Hepatocyte (in vitro differentiated cells): Measurements from ENCODE around the gene SSRP1. TPM values are rescaled to one million over a fixed set of nuclear protein-coding genes. Genes with fewer than 3 reads are reported as not detected.

Experiments
- DNase-seq: peaks from one replicate; pipeline ENCODE4 v3.0.0-alpha.2; 2016; ENCODE audit warnings: low spot score
- H2AFZ ChIP-seq: fragments of 200-600 bp; sonication (generic); 2 replicates; pipeline ENCODE4 v1.6.0; 2016; ENCODE audit warnings: antibody characterized with exemption, mild to moderate bottlenecking
- H3K27ac ChIP-seq: fragments of 200-600 bp; sonication (generic); 2 replicates; pipeline ENCODE4 v1.5.1; 2016; ENCODE audit warnings: mild to moderate bottlenecking
- H3K27me3 ChIP-seq: fragments of 200-600 bp; sonication (generic); 2 replicates; pipeline ENCODE4 v1.6.1; 2016
- H3K36me3 ChIP-seq: fragments of 200-600 bp; sonication (generic); replicated peaks from 2 replicates; pipeline ENCODE4 v1.5.1; 2016; ENCODE audit warnings: low read depth; ENCODE audit not compliant: insufficient read depth
- H3K4me1 ChIP-seq: fragments of 200-600 bp; sonication (generic); 2 replicates; pipeline ENCODE4 v1.5.1; 2016; ENCODE audit warnings: mild to moderate bottlenecking, moderate library complexity; ENCODE audit not compliant: insufficient read depth
- H3K4me2 ChIP-seq: fragments of 200-600 bp; sonication (generic); 2 replicates; pipeline ENCODE4 v1.6.0; 2016
- H3K4me3 ChIP-seq: fragments of 200-600 bp; sonication (generic); 2 replicates; pipeline ENCODE4 v1.5.1; 2016; ENCODE audit warnings: mild to moderate bottlenecking
- H3K79me2 ChIP-seq: fragments of 200-600 bp; sonication (generic); 2 replicates; pipeline ENCODE4 v1.6.0; 2017; ENCODE audit warnings: mild to moderate bottlenecking
- H3K9me2 ChIP-seq: fragments of 200-600 bp; sonication (generic); replicated peaks from 2 replicates; pipeline ENCODE4 v1.6.0; 2017; ENCODE audit warnings: mild to moderate bottlenecking; ENCODE audit not compliant: insufficient read depth
- H3K9me3 ChIP-seq: fragments of 200-600 bp; sonication (generic); 2 replicates; pipeline ENCODE4 v1.5.1; 2016; ENCODE audit warnings: low read depth, mild to moderate bottlenecking
- H4K20me1 ChIP-seq: fragments of 200-600 bp; sonication (generic); 2 replicates; pipeline ENCODE4 v1.6.0; 2016; ENCODE audit warnings: mild to moderate bottlenecking; ENCODE audit not compliant: insufficient read depth, poor library complexity, severe bottlenecking
- EZH2 ChIP-seq: fragments of 200-600 bp; sonication (generic); IDR thresholded peaks from 2 replicates; pipeline ENCODE4 v1.6.1; 2016; ENCODE audit warnings: antibody characterized with exemption, mild to moderate bottlenecking, borderline replicate concordance
- EZH2phosphoT487 ChIP-seq: fragments of 200-600 bp; sonication (generic); IDR thresholded peaks from one replicate; pipeline ENCODE4 v1.6.1; 2018; ENCODE audit warnings: antibody characterized with exemption, mild to moderate bottlenecking, low read depth, moderate library complexity; ENCODE audit not compliant: unreplicated experiment, severe bottlenecking
- WGBS: methylation state at CpG from one replicate; pipeline ENCODE4 v1.1.6; 2016; ENCODE audit warnings: low lambda C conversion rate; ENCODE audit errors: missing lambda C conversion rate; 5-methylcytosine and 5-hydroxymethylcytosine counted together
- polyA plus RNA-seq: library from polyadenylated mRNA; unstranded; fragments of >200 nt; fragmentation: Nextera tagmentation; extraction: Ambion mirVana; gene quantifications from 2 replicates; pipeline ENCODE4 v1.2.1, GENCODE V29; 2016
- total RNA-seq: library from RNA; depleted of rRNA; stranded (reverse); fragments of >200 nt; gene quantifications from 2 replicates; pipeline ENCODE4 v1.2.3, GENCODE V29; 2014
- TF ChIP-seq, protein P1 (sequence below): fragments of 200-600 bp; sonication (generic); IDR thresholded peaks from 2 replicates; pipeline ENCODE4 v1.5.1; 2016; ENCODE audit warnings: antibody characterized with exemption, mild to moderate bottlenecking; ENCODE audit not compliant: poor library complexity

SSRP1 gene
- total and polyA plus RNA-seq, 2 experiments from 2014 or later: 34.0 to 64.6 TPM

DNA sequence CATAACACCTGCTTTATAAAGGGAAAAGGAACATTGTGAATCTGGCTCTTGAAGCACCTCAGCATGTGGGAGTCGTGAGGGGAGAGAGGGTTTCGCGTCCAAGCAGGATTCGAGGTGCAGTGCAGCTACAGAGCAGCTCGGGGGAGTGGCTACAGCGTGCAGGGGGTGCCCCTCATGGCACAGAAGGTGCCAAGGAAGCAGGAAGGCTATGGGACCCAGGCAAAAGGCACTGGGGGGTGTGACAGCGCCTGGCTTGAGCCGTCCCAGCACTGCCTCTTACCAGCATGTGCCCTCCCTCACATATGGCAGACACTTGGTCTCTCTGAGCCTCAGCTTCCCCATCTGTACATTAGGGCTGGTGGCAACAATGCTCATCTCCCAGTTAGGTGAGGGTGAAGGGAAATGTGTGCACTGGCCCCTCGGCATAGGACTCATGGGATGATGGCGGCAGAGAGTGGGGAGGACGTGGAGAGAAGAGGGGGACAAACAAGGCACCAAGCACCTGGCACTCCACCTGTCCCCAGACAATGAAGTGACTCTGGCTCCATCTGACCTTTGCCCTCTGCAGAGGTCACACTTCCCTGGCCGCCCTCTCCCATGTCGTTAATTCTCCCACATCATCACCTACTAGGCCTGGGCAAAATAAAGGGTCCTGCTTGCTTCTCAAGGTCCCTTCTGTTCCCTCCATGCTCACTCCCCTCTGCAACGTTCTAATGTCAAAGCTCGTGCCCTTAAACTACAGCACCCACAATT lies 21.3 kb downstream of the SSRP1 start:
- Histone ChIP-seq H3K27ac (no peak overlapping the region), H3K36me3 (peaks cover 4% of the 10 kb centered on the region), H4K20me1 (peaks cover 27% of the 10 kb centered on the region)

GRCh38 chr11:57313788-57314135 lies 21.9 kb downstream of the SSRP1 start:
- WGBS: 84% methylated on average over 8 of the region's 8 CpGs
- DNase-seq: no peak
- H3K27me3 ChIP-seq: no peaks in the 10 kb centered on the region
- H3K4me2 ChIP-seq: no peak overlapping the region
- no peak overlapping the region for H3K4me3 ChIP-seq
- peaks cover 26% of the 10 kb centered on the region for H4K20me1 ChIP-seq
- peak overlapping the region; percentile 89 for H3K27ac ChIP-seq
- no peaks in the 10 kb centered on the region for H3K9me2 ChIP-seq
- no peaks in the 10 kb centered on the region for H3K9me3 ChIP-seq
- no peak for TF ChIP-seq EZH2phosphoT487
- TF ChIP-seq, protein P1, sequence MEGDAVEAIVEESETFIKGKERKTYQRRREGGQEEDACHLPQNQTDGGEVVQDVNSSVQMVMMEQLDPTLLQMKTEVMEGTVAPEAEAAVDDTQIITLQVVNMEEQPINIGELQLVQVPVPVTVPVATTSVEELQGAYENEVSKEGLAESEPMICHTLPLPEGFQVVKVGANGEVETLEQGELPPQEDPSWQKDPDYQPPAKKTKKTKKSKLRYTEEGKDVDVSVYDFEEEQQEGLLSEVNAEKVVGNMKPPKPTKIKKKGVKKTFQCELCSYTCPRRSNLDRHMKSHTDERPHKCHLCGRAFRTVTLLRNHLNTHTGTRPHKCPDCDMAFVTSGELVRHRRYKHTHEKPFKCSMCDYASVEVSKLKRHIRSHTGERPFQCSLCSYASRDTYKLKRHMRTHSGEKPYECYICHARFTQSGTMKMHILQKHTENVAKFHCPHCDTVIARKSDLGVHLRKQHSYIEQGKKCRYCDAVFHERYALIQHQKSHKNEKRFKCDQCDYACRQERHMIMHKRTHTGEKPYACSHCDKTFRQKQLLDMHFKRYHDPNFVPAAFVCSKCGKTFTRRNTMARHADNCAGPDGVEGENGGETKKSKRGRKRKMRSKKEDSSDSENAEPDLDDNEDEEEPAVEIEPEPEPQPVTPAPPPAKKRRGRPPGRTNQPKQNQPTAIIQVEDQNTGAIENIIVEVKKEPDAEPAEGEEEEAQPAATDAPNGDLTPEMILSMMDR: no peak
- TF ChIP-seq EZH2: no peak
- H3K4me1 ChIP-seq: peaks cover 28% of the 10 kb centered on the region
- H3K36me3 ChIP-seq: peaks cover 4% of the 10 kb centered on the region
- H2AFZ ChIP-seq: no peak overlapping the region
- H3K79me2 ChIP-seq: peaks cover 53% of the 10 kb centered on the region

More for the DNA sequence above, 21.3 kb downstream of the SSRP1 start:
- H3K79me2 ChIP-seq: peaks cover 52% of the 10 kb centered on the region
- 92% methylated on average over 15 of the region's 15 CpGs for WGBS
- H3K9me2 ChIP-seq: no peaks in the 10 kb centered on the region
- no peaks in the 10 kb centered on the region for H3K9me3 ChIP-seq
- no peak overlapping the region for H3K4me3 ChIP-seq
- H3K4me1 ChIP-seq: peaks cover 28% of the 10 kb centered on the region
- TF ChIP-seq, protein P1: no peak
- TF ChIP-seq EZH2: no peak
- no peak for TF ChIP-seq EZH2phosphoT487
- H2AFZ ChIP-seq: no peak overlapping the region
- DNase-seq: no peak
- no peaks in the 10 kb centered on the region for H3K27me3 ChIP-seq
- no peak overlapping the region for H3K4me2 ChIP-seq

GRCh38 chr11:57313071-57313787 lies 22.5 kb downstream of the SSRP1 start:
- Histone ChIP-seq H4K20me1 (peaks cover 21% of the 10 kb centered on the region), H3K79me2 (peaks cover 53% of the 10 kb centered on the region), H3K9me2 (no peaks in the 10 kb centered on the region), H3K4me2 (no peak overlapping the region), H3K27me3 (no peaks in the 10 kb centered on the region), H3K4me3 (no peak overlapping the region), H3K9me3 (no peaks in the 10 kb centered on the region), H3K4me1 (peaks cover 27% of the 10 kb centered on the region), H3K36me3 (peaks cover 4% of the 10 kb centered on the region), H2AFZ (no peak overlapping the region), H3K27ac (peak overlapping the region; percentile 89)
- DNase-seq: peak; percentile 57
- WGBS: 69% methylated on average over 26 of the region's 26 CpGs
- TF ChIP-seq EZH2phosphoT487: no peak
- TF ChIP-seq, protein P1: no peak
- TF ChIP-seq EZH2: no peak
